COLO668 (cell line): Measurements from ENCODE around the gene ALS2CL.
A peak's percentile ranks its signal among the peaks of the same experiment; 100 is the strongest.
"Not testable (repeated sequence)": the region's sequence is repeated elsewhere in the genome, so short reads cannot be mapped to it uniquely, and the experiment has no call there.

Experiments used
- DNase-seq: peaks from one replicate; lab custom pipeline; 2025; ENCODE audit not compliant: unreplicated experiment; lab: John Stamatoyannopoulos, UW

The ALS2CL gene

GRCh38 chr3:46693038-46693891 is at the start of gene ALS2CL:
Gene ALS2CL, minus strand, starts transcription at chr3:46693679. Its CDS starts 4,239 bp downstream, at chr3:46689440.
- peak; percentile 25 for DNase-seq

GRCh38 chr3:46742992-46743585 is 49.6 kb upstream of the ALS2CL start:
- DNase-seq, result no peak

GRCh38 chr3:46739565-46739964 is 46.1 kb upstream of the ALS2CL start:
- not testable (repeated sequence) for DNase-seq

GRCh38 chr3:46737329-46737731 is 43.9 kb upstream of the ALS2CL start:
- DNase-seq, result no peak

- no peak for DNase-seq
Measured at GRCh38 chr3:46736006-46736872, 42.8 kb upstream of the ALS2CL start.

- DNase-seq, result no peak
Measured at GRCh38 chr3:46734773-46735172, 41.3 kb upstream of the ALS2CL start.

GRCh38 chr3:46733026-46733800 is 39.7 kb upstream of the ALS2CL start:
- DNase-seq, result no peak

- DNase-seq, result no peak
Measured at GRCh38 chr3:46731795-46732194, 38.3 kb upstream of the ALS2CL start.

GRCh38 chr3:46730819-46731218 is 37.3 kb upstream of the ALS2CL start:
- DNase-seq, result no peak

GRCh38 chr3:46729038-46729437 is 35.6 kb upstream of the ALS2CL start:
- DNase-seq, result no peak

GRCh38 chr3:46725621-46726314 is 32.3 kb upstream of the ALS2CL start:
- DNase-seq, result no peak

GRCh38 chr3:46724424-46724823 is 30.9 kb upstream of the ALS2CL start:
- DNase-seq, result no peak

GRCh38 chr3:46722443-46722842 is 29.0 kb upstream of the ALS2CL start:
- no peak for DNase-seq

- DNase-seq, result no peak
Measured at GRCh38 chr3:46721009-46721408, 27.5 kb upstream of the ALS2CL start.

- no peak for DNase-seq
Measured at GRCh38 chr3:46719735-46720271, 26.3 kb upstream of the ALS2CL start.

GRCh38 chr3:46719044-46719565 is 25.6 kb upstream of the ALS2CL start:
- no peak for DNase-seq

GRCh38 chr3:46717447-46718231 is 24.2 kb upstream of the ALS2CL start, which contains the start of gene PRSS50:
Gene PRSS50, minus strand, starts transcription at chr3:46717869. Its CDS starts 45 bp downstream, at chr3:46717824.
- no peak for DNase-seq
